GM23338 (cell line): ENCODE data around the gene PRDM10. TPM values are rescaled to one million over a fixed set of nuclear protein-coding genes. Genes with fewer than 3 reads are reported as not detected.

ENCODE experiments used
- ATAC-seq: fragments of 200-7000 bp; cut with Tn5 transposase; 3 replicates; pipeline ENCODE4 v1.9.1; 2020
- DNase-seq: peaks from one replicate; pipeline ENCODE4 v3.0.0-alpha.2; 2015; ENCODE audit warnings: low spot score
- H2AFZ ChIP-seq: fragments of 200-600 bp; sonication (generic); 2 replicates; pipeline ENCODE4 v1.8.0; 2016; ENCODE audit warnings: antibody characterized with exemption, mild to moderate bottlenecking, moderate library complexity
- H3F3A ChIP-seq: fragments of 200-600 bp; sonication (generic); replicated peaks from 2 replicates; pipeline ENCODE4 v1.8.0; 2017; ENCODE audit warnings: antibody characterized with exemption, mixed run types, low read depth
- H3K27ac ChIP-seq: fragments of 200-600 bp; sonication (generic); 2 replicates; pipeline ENCODE4 v1.6.1; 2016; ENCODE audit warnings: low read depth
- H3K27me3 ChIP-seq: fragments of 200-600 bp; sonication (generic); 2 replicates; pipeline ENCODE4 v1.8.0; 2016; ENCODE audit warnings: mild to moderate bottlenecking, mixed run types, moderate library complexity; ENCODE audit not compliant: insufficient read depth
- H3K36me3 ChIP-seq: fragments of 200-600 bp; sonication (generic); 2 replicates; pipeline ENCODE4 v1.8.0; 2016; ENCODE audit warnings: mild to moderate bottlenecking; ENCODE audit not compliant: insufficient read depth
- H3K4me1 ChIP-seq: fragments of 200-600 bp; sonication (generic); 2 replicates; pipeline ENCODE4 v1.8.0; 2016; ENCODE audit warnings: mild to moderate bottlenecking, moderate library complexity; ENCODE audit not compliant: insufficient read depth
- H3K4me2 ChIP-seq: fragments of 200-600 bp; sonication (generic); 2 replicates; pipeline ENCODE4 v1.7.1; 2017; ENCODE audit warnings: mixed run types
- H3K4me3 ChIP-seq: fragments of 200-600 bp; sonication (generic); 2 replicates; pipeline ENCODE4 v1.6.1; 2016; ENCODE audit warnings: mixed run types
- H3K79me2 ChIP-seq: fragments of 200-600 bp; sonication (generic); replicated peaks from 2 replicates; pipeline ENCODE4 v1.8.0; 2017; ENCODE audit warnings: mild to moderate bottlenecking; ENCODE audit not compliant: insufficient read depth
- H3K9me2 ChIP-seq: fragments of 200-600 bp; sonication (generic); 2 replicates; pipeline ENCODE4 v1.8.0; 2017; ENCODE audit not compliant: insufficient read depth
- H4K20me1 ChIP-seq: fragments of 200-600 bp; sonication (generic); replicated peaks from 2 replicates; pipeline ENCODE4 v1.8.0; 2017; ENCODE audit warnings: mild to moderate bottlenecking; ENCODE audit not compliant: insufficient read depth
- H3K27ac Mint-ChIP-seq: 2 replicates; pipeline ENCODE4 v1.8.0; 2020; ENCODE audit warnings: inconsistent platforms, mild to moderate bottlenecking, moderate library complexity, mixed read lengths
- H3K27me3 Mint-ChIP-seq: 3 replicates; pipeline ENCODE4 v1.8.0; 2022; ENCODE audit warnings: low read depth, mild to moderate bottlenecking, moderate library complexity, mixed read lengths, inconsistent platforms; ENCODE audit not compliant: insufficient read depth, poor library complexity
- H3K36me3 Mint-ChIP-seq: 3 replicates; pipeline ENCODE4 v1.8.0; 2021; ENCODE audit warnings: low read depth, mild to moderate bottlenecking, inconsistent platforms, moderate library complexity, mixed read lengths
- H3K4me1 Mint-ChIP-seq: 3 replicates; pipeline ENCODE4 v1.8.0; 2020; ENCODE audit warnings: mild to moderate bottlenecking, inconsistent platforms, mixed read lengths
- H3K4me3 Mint-ChIP-seq: 3 replicates; pipeline ENCODE4 v1.8.0; 2021; ENCODE audit warnings: moderate library complexity, mild to moderate bottlenecking, inconsistent platforms, mixed read lengths
- H3K9me3 Mint-ChIP-seq: 3 replicates; pipeline ENCODE4 v1.8.0; 2020; ENCODE audit warnings: moderate library complexity, mild to moderate bottlenecking, inconsistent platforms, mixed read lengths
- CREB1 ChIP-seq: fragments of 250-450 bp; sonication (Bioruptor Pico); IDR thresholded peaks from 2 replicates; pipeline ENCODE4 v1.5.0; 2020; ENCODE audit warnings: low read depth, mild to moderate bottlenecking, moderate library complexity
- EZH2 ChIP-seq: fragments of 200-600 bp; sonication (generic); IDR thresholded peaks from one replicate; pipeline ENCODE4 v1.8.0; 2017; ENCODE audit warnings: antibody characterized with exemption, mild to moderate bottlenecking, low read depth; ENCODE audit not compliant: unreplicated experiment
- EZH2phosphoT487 ChIP-seq: fragments of 200-600 bp; sonication (generic); IDR thresholded peaks from one replicate; pipeline ENCODE4 v1.8.1; 2018; ENCODE audit warnings: antibody characterized with exemption; ENCODE audit not compliant: unreplicated experiment
- JUNB ChIP-seq: IDR thresholded peaks from one replicate; pipeline ENCODE4 v1.6.1; 2016; ENCODE audit warnings: antibody characterized with exemption; ENCODE audit not compliant: unreplicated experiment
- NANOG ChIP-seq: IDR thresholded peaks from 2 replicates; pipeline ENCODE4 v1.6.1; 2016; ENCODE audit warnings: antibody characterized with exemption, borderline replicate concordance
- POLR2AphosphoS5 ChIP-seq: IDR thresholded peaks from 2 replicates; pipeline ENCODE4 v1.6.1; 2016; ENCODE audit warnings: antibody characterized with exemption, low read depth
- STAT1 ChIP-seq: IDR thresholded peaks from one replicate; pipeline ENCODE4 v1.6.1; 2016; ENCODE audit warnings: antibody characterized with exemption; ENCODE audit not compliant: unreplicated experiment
- ZNF331 ChIP-seq: fragments of 250-450 bp; sonication (Bioruptor Pico); IDR thresholded peaks from 2 replicates; pipeline ENCODE4 v1.5.0; 2020; ENCODE audit warnings: low read depth, mild to moderate bottlenecking, moderate library complexity
- polyA plus RNA-seq: library from polyadenylated mRNA; unstranded; fragments of >200 nt; fragmentation: Nextera tagmentation; extraction: Ambion mirVana; gene quantifications from 2 replicates; pipeline ENCODE4 v1.2.1, GENCODE V29; 2016
- total RNA-seq: library from RNA; depleted of rRNA; stranded (reverse); fragments of >200 nt; shearing (Covaris generic); gene quantifications from 2 replicates; pipeline ENCODE4 v1.2.3, GENCODE V29; 2014
- TF ChIP-seq, protein P1 (sequence below), 2 experiments: fragments of 200-600 bp in 1 of 2; sonication (generic) in 1 of 2; conservative IDR thresholded peaks; 2 replicates each; pipeline versions ENCODE4 v1.5.1 to v1.6.1; 2016 to 2017; ENCODE audit warnings: antibody characterized with exemption in 2 of 2, low read depth in 2 of 2, mild to moderate bottlenecking in 2 of 2, moderate library complexity in 1 of 2
- TF ChIP-seq, protein P2 (sequence below): IDR thresholded peaks from one replicate; pipeline ENCODE4 v1.6.1; 2018; ENCODE audit warnings: antibody characterized with exemption; ENCODE audit not compliant: unreplicated experiment
- TF ChIP-seq, protein P3 (sequence below): IDR thresholded peaks from 2 replicates; pipeline ENCODE4 v1.6.1; 2016; ENCODE audit warnings: antibody characterized with exemption

The PRDM10 gene
- total and polyA plus RNA-seq, 2 experiments from 2014 or later: 5.2 to 14.9 TPM

DNA sequence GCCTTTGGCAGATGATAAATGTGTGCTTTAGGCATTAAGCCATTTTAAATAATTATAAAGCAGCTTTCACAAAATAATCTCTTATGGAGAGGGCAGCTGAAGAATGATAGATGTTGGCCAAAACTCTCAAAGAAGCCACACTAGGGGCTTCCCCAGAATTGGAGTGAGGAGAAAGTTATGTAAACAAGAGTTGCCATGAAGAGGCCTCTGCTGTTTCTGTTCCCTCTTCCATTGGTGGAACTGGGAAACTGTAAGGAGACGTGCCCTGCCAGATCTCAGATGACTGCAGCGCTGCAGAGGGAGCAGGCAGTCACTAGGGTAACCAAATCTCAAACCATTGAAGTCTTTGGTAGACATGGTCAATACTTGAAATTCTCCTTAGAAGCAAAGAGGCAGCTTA is 47.6 kb upstream of the PRDM10 start:
- no peaks in the 10 kb centered on the region for H3K4me1 ChIP-seq
- Mint-ChIP-seq H3K27ac (no peak overlapping the region), H3K9me3 (peaks cover 5% of the 10 kb centered on the region; the same call in 1 of the 3 replicates), H3K27me3 (no peaks in the 10 kb centered on the region), H3K36me3 (no peaks in the 10 kb centered on the region), H3K4me1 (0 out of 3 replicates have a peak, but pooled peaks cover 4% of the 10 kb centered on the region), H3K4me3 (no peak overlapping the region)
- ATAC-seq (peak; percentile 74), DNase-seq (no peak)
- H3F3A ChIP-seq: no peaks in the 10 kb centered on the region
- no peaks in the 10 kb centered on the region for H3K9me2 ChIP-seq
- no peaks in the 10 kb centered on the region for H4K20me1 ChIP-seq
- no peak overlapping the region for H3K4me2 ChIP-seq
- H3K27me3 ChIP-seq: no peaks in the 10 kb centered on the region
- no peaks in the 10 kb centered on the region for H3K79me2 ChIP-seq
- no peaks in the 10 kb centered on the region for H3K36me3 ChIP-seq
- H3K4me3 ChIP-seq: no peak overlapping the region
- H2AFZ ChIP-seq: no peak overlapping the region
- TF ChIP-seq, protein P1, sequence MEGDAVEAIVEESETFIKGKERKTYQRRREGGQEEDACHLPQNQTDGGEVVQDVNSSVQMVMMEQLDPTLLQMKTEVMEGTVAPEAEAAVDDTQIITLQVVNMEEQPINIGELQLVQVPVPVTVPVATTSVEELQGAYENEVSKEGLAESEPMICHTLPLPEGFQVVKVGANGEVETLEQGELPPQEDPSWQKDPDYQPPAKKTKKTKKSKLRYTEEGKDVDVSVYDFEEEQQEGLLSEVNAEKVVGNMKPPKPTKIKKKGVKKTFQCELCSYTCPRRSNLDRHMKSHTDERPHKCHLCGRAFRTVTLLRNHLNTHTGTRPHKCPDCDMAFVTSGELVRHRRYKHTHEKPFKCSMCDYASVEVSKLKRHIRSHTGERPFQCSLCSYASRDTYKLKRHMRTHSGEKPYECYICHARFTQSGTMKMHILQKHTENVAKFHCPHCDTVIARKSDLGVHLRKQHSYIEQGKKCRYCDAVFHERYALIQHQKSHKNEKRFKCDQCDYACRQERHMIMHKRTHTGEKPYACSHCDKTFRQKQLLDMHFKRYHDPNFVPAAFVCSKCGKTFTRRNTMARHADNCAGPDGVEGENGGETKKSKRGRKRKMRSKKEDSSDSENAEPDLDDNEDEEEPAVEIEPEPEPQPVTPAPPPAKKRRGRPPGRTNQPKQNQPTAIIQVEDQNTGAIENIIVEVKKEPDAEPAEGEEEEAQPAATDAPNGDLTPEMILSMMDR (conservative IDR thresholded peaks at IDR 0.05; ENCODE audit: low read depth in 2 of 2): no peak
- H3K27ac ChIP-seq: no peak overlapping the region

DNA sequence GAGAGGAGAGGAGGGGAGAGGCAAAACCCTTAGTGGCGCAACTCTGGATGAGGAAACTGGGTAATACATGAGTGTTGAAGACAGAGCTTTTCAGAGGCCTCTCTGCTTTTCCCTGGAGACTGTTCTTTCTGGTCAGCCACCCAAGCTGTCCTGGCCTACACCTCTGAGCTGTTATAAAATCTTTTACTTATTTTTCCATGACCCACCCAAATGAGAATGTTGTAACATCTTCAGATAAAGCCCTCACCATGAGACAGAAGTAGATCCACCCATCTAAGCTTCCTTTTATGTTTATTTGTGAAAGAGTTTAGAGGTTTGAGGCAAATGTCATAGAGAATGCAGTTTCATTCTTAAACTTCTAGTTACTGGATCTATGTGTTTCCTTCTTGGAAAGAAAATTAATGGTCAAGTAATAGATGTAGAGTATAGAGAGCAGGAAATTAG is 46.7 kb upstream of the PRDM10 start:
- Mint-ChIP-seq H3K27me3 (no peaks in the 10 kb centered on the region), H3K27ac (no peak overlapping the region), H3K9me3 (peaks cover 10% of the 10 kb centered on the region; the same call in 2 of the 3 replicates), H3K4me3 (no peak overlapping the region), H3K36me3 (peaks cover 3% of the 10 kb centered on the region; the same call in 1 of the 3 replicates), H3K4me1 (0 out of 3 replicates have a peak, but pooled peaks cover 4% of the 10 kb centered on the region)
- no peaks in the 10 kb centered on the region for H4K20me1 ChIP-seq
- H3K36me3 ChIP-seq: no peaks in the 10 kb centered on the region; the same call in 1 of the 2 replicates
- H3K4me2 ChIP-seq: no peak overlapping the region
- DNase-seq (no peak), ATAC-seq (no peak)
- no peaks in the 10 kb centered on the region for H3K9me2 ChIP-seq
- H3K27me3 ChIP-seq: no peaks in the 10 kb centered on the region
- no peaks in the 10 kb centered on the region for H3K79me2 ChIP-seq
- no peaks in the 10 kb centered on the region for H3K4me1 ChIP-seq
- H2AFZ ChIP-seq: no peak overlapping the region
- H3K4me3 ChIP-seq: no peak overlapping the region
- no peaks in the 10 kb centered on the region for H3F3A ChIP-seq
- H3K27ac ChIP-seq: no peak overlapping the region
- TF ChIP-seq POLR2AphosphoS5 (no peak), ZNF331 (no peak), NANOG (no peak), STAT1 (no peak), EZH2phosphoT487 (no peak), JUNB (no peak), EZH2 (no peak), CREB1 (CRISPR knock-in tag) (no peak)
- TF ChIP-seq, protein P2, sequence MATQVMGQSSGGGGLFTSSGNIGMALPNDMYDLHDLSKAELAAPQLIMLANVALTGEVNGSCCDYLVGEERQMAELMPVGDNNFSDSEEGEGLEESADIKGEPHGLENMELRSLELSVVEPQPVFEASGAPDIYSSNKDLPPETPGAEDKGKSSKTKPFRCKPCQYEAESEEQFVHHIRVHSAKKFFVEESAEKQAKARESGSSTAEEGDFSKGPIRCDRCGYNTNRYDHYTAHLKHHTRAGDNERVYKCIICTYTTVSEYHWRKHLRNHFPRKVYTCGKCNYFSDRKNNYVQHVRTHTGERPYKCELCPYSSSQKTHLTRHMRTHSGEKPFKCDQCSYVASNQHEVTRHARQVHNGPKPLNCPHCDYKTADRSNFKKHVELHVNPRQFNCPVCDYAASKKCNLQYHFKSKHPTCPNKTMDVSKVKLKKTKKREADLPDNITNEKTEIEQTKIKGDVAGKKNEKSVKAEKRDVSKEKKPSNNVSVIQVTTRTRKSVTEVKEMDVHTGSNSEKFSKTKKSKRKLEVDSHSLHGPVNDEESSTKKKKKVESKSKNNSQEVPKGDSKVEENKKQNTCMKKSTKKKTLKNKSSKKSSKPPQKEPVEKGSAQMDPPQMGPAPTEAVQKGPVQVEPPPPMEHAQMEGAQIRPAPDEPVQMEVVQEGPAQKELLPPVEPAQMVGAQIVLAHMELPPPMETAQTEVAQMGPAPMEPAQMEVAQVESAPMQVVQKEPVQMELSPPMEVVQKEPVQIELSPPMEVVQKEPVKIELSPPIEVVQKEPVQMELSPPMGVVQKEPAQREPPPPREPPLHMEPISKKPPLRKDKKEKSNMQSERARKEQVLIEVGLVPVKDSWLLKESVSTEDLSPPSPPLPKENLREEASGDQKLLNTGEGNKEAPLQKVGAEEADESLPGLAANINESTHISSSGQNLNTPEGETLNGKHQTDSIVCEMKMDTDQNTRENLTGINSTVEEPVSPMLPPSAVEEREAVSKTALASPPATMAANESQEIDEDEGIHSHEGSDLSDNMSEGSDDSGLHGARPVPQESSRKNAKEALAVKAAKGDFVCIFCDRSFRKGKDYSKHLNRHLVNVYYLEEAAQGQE: no peak
- TF ChIP-seq, protein P3, sequence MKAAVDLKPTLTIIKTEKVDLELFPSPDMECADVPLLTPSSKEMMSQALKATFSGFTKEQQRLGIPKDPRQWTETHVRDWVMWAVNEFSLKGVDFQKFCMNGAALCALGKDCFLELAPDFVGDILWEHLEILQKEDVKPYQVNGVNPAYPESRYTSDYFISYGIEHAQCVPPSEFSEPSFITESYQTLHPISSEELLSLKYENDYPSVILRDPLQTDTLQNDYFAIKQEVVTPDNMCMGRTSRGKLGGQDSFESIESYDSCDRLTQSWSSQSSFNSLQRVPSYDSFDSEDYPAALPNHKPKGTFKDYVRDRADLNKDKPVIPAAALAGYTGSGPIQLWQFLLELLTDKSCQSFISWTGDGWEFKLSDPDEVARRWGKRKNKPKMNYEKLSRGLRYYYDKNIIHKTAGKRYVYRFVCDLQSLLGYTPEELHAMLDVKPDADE: no peak
- TF ChIP-seq, protein P1 (conservative IDR thresholded peaks at IDR 0.05; ENCODE audit: low read depth in 2 of 2): no peak
